Measurements from ENCODE around the gene SYT12. TPM values are rescaled to one million over a fixed set of nuclear protein-coding genes. Genes with fewer than 3 reads are reported as not detected.

SYT12 gene
- total RNA-seq, 2 donors from 2014 or later, result 3.2 to 16.9 TPM

GRCh38 chr11:67027943-67028542 is 5.1 kb downstream of the SYT12 start:
- Histone ChIP-seq H3K27ac (no peak overlapping the region), H3K36me3 (no peaks in the 10 kb centered on the region), H3K4me3 (no peak overlapping the region), H3K9me3 (no peaks in the 10 kb centered on the region), H3K27me3 (replicated peaks; ENCODE audit: insufficient read depth) (no peaks in the 10 kb centered on the region), H3K4me1 (ENCODE audit: control insufficient read depth in 1 of 2, low read depth in 2 of 2) (peaks cover 11 to 25% of the 10 kb centered on the region in 2 donors)
- no peak for ATAC-seq (ENCODE audit: insufficient number of reproducible peaks, low FRiP score, low read depth)
- TF ChIP-seq CTCF (IDR thresholded peaks at IDR 0.05), result no peak
- DNase-seq (ENCODE audit: low spot score), result no peak

GRCh38 chr11:67029146-67029545 is 6.2 kb downstream of the SYT12 start:
- Histone ChIP-seq H3K9me3 (no peaks in the 10 kb centered on the region), H3K36me3 (no peaks in the 10 kb centered on the region), H3K27me3 (replicated peaks; ENCODE audit: insufficient read depth) (no peaks in the 10 kb centered on the region), H3K27ac (no peak overlapping the region), H3K4me1 (ENCODE audit: control insufficient read depth in 1 of 2, low read depth in 2 of 2) (peaks cover 13 to 28% of the 10 kb centered on the region in 2 donors), H3K4me3 (no peak overlapping the region)
- no peak for TF ChIP-seq CTCF (IDR thresholded peaks at IDR 0.05)
- no peak for ATAC-seq (ENCODE audit: insufficient number of reproducible peaks, low FRiP score, low read depth)
- no peak for DNase-seq (ENCODE audit: low spot score)

GRCh38 chr11:67030976-67031375 is 8.0 kb downstream of the SYT12 start:
- Histone ChIP-seq H3K36me3 (no peaks in the 10 kb centered on the region), H3K4me1 (ENCODE audit: control insufficient read depth in 1 of 2, low read depth in 2 of 2) (peaks cover 13 to 24% of the 10 kb centered on the region in 2 donors), H3K9me3 (no peaks in the 10 kb centered on the region), H3K27me3 (replicated peaks; ENCODE audit: insufficient read depth) (no peaks in the 10 kb centered on the region), H3K27ac (no peak overlapping the region), H3K4me3 (no peak overlapping the region)
- no peak for TF ChIP-seq CTCF (IDR thresholded peaks at IDR 0.05)
- ATAC-seq (ENCODE audit: insufficient number of reproducible peaks, low FRiP score, low read depth) (no peak), DNase-seq (ENCODE audit: low spot score) (no peak)

GRCh38 chr11:67031791-67032561 is 9.0 kb downstream of the SYT12 start:
- no peak overlapping the region for H3K4me3 ChIP-seq
- no peak for TF ChIP-seq CTCF (IDR thresholded peaks at IDR 0.05)
- H3K27ac ChIP-seq, result peak overlapping the region; percentile 44 to 71
- ATAC-seq (ENCODE audit: insufficient number of reproducible peaks, low FRiP score, low read depth) (no peak), DNase-seq (ENCODE audit: low spot score) (no peak)
- peaks cover 13 to 24% of the 10 kb centered on the region in 2 donors for H3K4me1 ChIP-seq (ENCODE audit: control insufficient read depth in 1 of 2, low read depth in 2 of 2)
- H3K27me3 ChIP-seq (replicated peaks; ENCODE audit: insufficient read depth), result no peaks in the 10 kb centered on the region
- no peaks in the 10 kb centered on the region for H3K36me3 ChIP-seq
- no peaks in the 10 kb centered on the region for H3K9me3 ChIP-seq

GRCh38 chr11:67032830-67033551 is 10.1 kb downstream of the SYT12 start:
- TF ChIP-seq CTCF (IDR thresholded peaks at IDR 0.05), result no peak
- H3K27ac ChIP-seq, result peak overlapping the region; percentile 44 to 71
- DNase-seq (ENCODE audit: low spot score) (peak; percentile 41), ATAC-seq (ENCODE audit: insufficient number of reproducible peaks, low FRiP score, low read depth) (peak; percentile 71)
- no peaks in the 10 kb centered on the region for H3K27me3 ChIP-seq (replicated peaks; ENCODE audit: insufficient read depth)
- H3K4me3 ChIP-seq, result no peak overlapping the region
- no peaks in the 10 kb centered on the region for H3K9me3 ChIP-seq
- H3K36me3 ChIP-seq, result no peaks in the 10 kb centered on the region
- peaks cover 13 to 24% of the 10 kb centered on the region in 2 donors for H3K4me1 ChIP-seq (ENCODE audit: control insufficient read depth in 1 of 2, low read depth in 2 of 2)

Data from thoracic aorta (tissue), 2 donors.